Measurements from ENCODE around the gene TEX38. TPM values are rescaled to one million over a fixed set of nuclear protein-coding genes. Genes with fewer than 3 reads are reported as not detected.

The TEX38 gene
- total and polyA plus RNA-seq, 4 donors, result not detected

DNA sequence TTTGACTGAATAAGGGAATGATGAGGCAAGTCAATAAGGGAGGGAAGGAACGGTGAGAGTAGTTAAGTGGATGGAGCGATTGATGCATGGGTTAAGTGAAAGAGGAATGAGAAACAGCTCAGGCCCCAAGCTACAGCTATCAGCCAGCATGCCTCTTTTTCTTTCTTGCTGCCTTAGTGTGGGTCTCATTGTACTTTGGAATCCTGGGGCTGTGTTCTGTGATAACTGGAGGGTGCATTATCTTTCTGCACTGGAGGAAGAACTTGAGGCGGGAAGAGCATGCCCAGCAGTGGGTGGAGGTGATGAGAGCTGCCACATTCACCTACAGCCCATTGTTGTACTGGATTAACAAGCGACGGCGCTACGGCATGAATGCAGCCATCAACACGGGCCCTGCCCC lies 1.0 kb downstream of the TEX38 start:
- WGBS, result 79% methylated on average over 8 of the region's 8 CpGs
- Histone ChIP-seq H3K4me1 (ENCODE audit: control insufficient read depth in 4 of 4, insufficient read depth in 4 of 4, low read length in 3 of 4) (peaks cover 0 to 4% (median 3%) of the 10 kb centered on the region in 4 donors), H3K27me3 (ENCODE audit: control insufficient read depth in 4 of 4, insufficient read depth in 4 of 4, low read length in 3 of 4) (no peaks in the 10 kb centered on the region), H3K36me3 (ENCODE audit: control insufficient read depth in 4 of 4, insufficient read depth in 3 of 4, low read depth in 1 of 4, low read length in 3 of 4) (peaks cover 3 to 14% (median 5%) of the 10 kb centered on the region in 4 donors), H3K9ac (ENCODE audit: low read depth in 1 of 2, low read length in 2 of 2) (no peak overlapping the region), H3K9me3 (ENCODE audit: control insufficient read depth in 4 of 4, low read length in 3 of 4) (no peaks in the 10 kb centered on the region), H3K4me3 (ENCODE audit: low read depth in 1 of 3, low read length in 3 of 3) (no peak overlapping the region), H3K27ac (ENCODE audit: low read depth in 1 of 2, low read length in 2 of 2) (no peak overlapping the region)
- no peak for DNase-seq (ENCODE audit: low spot score)
- TF ChIP-seq TAF1 (conservative IDR thresholded peaks at IDR 0.05), result no peak
- TF ChIP-seq, protein P1, sequence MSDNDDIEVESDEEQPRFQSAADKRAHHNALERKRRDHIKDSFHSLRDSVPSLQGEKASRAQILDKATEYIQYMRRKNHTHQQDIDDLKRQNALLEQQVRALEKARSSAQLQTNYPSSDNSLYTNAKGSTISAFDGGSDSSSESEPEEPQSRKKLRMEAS (IDR thresholded peaks at IDR 0.05), result no peak
- TF ChIP-seq SP1 (IDR thresholded peaks at IDR 0.05), result no peak
- no peak for TF ChIP-seq RAD21 (IDR thresholded peaks at IDR 0.05)
- no peak for TF ChIP-seq YY1 (IDR thresholded peaks at IDR 0.05)
- TF ChIP-seq HNF4G (IDR thresholded peaks at IDR 0.05), result no peak
- TF ChIP-seq, protein P2, sequence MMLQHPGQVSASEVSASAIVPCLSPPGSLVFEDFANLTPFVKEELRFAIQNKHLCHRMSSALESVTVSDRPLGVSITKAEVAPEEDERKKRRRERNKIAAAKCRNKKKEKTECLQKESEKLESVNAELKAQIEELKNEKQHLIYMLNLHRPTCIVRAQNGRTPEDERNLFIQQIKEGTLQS (IDR thresholded peaks at IDR 0.05), result no peak
- TF ChIP-seq FOXA2 (IDR thresholded peaks at IDR 0.05), result no peak
- no peak for TF ChIP-seq JUND (IDR thresholded peaks at IDR 0.05)
- no peak for TF ChIP-seq NR2F2 (IDR thresholded peaks at IDR 0.05)
- TF ChIP-seq, protein P3, sequence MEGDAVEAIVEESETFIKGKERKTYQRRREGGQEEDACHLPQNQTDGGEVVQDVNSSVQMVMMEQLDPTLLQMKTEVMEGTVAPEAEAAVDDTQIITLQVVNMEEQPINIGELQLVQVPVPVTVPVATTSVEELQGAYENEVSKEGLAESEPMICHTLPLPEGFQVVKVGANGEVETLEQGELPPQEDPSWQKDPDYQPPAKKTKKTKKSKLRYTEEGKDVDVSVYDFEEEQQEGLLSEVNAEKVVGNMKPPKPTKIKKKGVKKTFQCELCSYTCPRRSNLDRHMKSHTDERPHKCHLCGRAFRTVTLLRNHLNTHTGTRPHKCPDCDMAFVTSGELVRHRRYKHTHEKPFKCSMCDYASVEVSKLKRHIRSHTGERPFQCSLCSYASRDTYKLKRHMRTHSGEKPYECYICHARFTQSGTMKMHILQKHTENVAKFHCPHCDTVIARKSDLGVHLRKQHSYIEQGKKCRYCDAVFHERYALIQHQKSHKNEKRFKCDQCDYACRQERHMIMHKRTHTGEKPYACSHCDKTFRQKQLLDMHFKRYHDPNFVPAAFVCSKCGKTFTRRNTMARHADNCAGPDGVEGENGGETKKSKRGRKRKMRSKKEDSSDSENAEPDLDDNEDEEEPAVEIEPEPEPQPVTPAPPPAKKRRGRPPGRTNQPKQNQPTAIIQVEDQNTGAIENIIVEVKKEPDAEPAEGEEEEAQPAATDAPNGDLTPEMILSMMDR (IDR thresholded peaks at IDR 0.05; ENCODE audit: low read depth, low read length, missing input control), result no peak
- no peak for TF ChIP-seq FOXA1 (IDR thresholded peaks at IDR 0.05)
- TF ChIP-seq EGR1 (IDR thresholded peaks at IDR 0.05; ENCODE audit: low read depth in 2 of 2), result no peak

- Histone ChIP-seq H3K27ac (ENCODE audit: low read depth in 1 of 2, low read length in 2 of 2) (no peak overlapping the region), H3K9me3 (ENCODE audit: control insufficient read depth in 4 of 4, low read length in 3 of 4) (no peaks in the 10 kb centered on the region), H3K4me3 (ENCODE audit: low read depth in 1 of 3, low read length in 3 of 3) (no peak overlapping the region), H3K4me1 (ENCODE audit: control insufficient read depth in 4 of 4, insufficient read depth in 4 of 4, low read length in 3 of 4) (no peaks in the 10 kb centered on the region), H3K36me3 (ENCODE audit: control insufficient read depth in 4 of 4, insufficient read depth in 3 of 4, low read depth in 1 of 4, low read length in 3 of 4) (peaks cover 6 to 20% (median 7%) of the 10 kb centered on the region in 4 donors), H3K9ac (ENCODE audit: low read depth in 1 of 2, low read length in 2 of 2) (no peak overlapping the region), H3K27me3 (ENCODE audit: control insufficient read depth in 4 of 4, insufficient read depth in 4 of 4, low read length in 3 of 4) (no peaks in the 10 kb centered on the region)
- DNase-seq (ENCODE audit: low spot score), result no peak
- WGBS, result 85% methylated on average over 4 of the region's 4 CpGs
- TF ChIP-seq, protein P3 (IDR thresholded peaks at IDR 0.05; ENCODE audit: low read depth, low read length, missing input control), result no peak
- TF ChIP-seq GABPA (IDR thresholded peaks at IDR 0.05 in 1 of 2, conservative IDR thresholded peaks at IDR 0.05 in 1 of 2), result no peak
- TF ChIP-seq EGR1 (IDR thresholded peaks at IDR 0.05; ENCODE audit: low read depth in 2 of 2), result no peak
- TF ChIP-seq HNF4G (IDR thresholded peaks at IDR 0.05), result no peak
- no peak for TF ChIP-seq RXRA (IDR thresholded peaks at IDR 0.05)
- no peak for TF ChIP-seq SP1 (IDR thresholded peaks at IDR 0.05)
- TF ChIP-seq FOXA1 (IDR thresholded peaks at IDR 0.05), result no peak
- no peak for TF ChIP-seq NR2F2 (IDR thresholded peaks at IDR 0.05)
Observed at GRCh38 chr1:46673749-46674182, 2.1 kb downstream of the TEX38 start.
